Caco-2 (cell line): ENCODE results near the gene TNFRSF25. TPM values are rescaled to one million over a fixed set of nuclear protein-coding genes. Genes with fewer than 3 reads are reported as not detected.

Experiments
- BruUV-seq: library from RNA; stranded (reverse); fragments of 400-500 nt; replicated peaks from 2 replicates; lab custom pipeline; 2021; lab: Mats Ljungman, UMichigan
- CTCF ChIA-PET: fragments of 300-600 bp; sonication (Branson Sonifier 250); formaldehyde crosslinking; loops from one replicate; lab custom pipeline; 2022; ENCODE audit warnings: antibody characterized with exemption; lab: Charles Lee
- POLR2A ChIA-PET: fragments of 300-600 bp; sonication (Branson Sonifier 250); formaldehyde crosslinking; loops from one replicate; lab custom pipeline; 2022; ENCODE audit warnings: antibody characterized with exemption; lab: Charles Lee
- DNase-seq, 2 experiments: peaks; one replicate each; pipeline versions ENCODE4 v3.0.0 to v3.0.0-alpha.2; 2020 to 2022
- H3K27me3 ChIP-seq: replicated peaks from 2 replicates; pipeline ENCODE4 v1.6.0; 2011; ENCODE audit warnings: low read length; ENCODE audit not compliant: control insufficient read depth, insufficient read depth
- H3K36me3 ChIP-seq: 2 replicates; pipeline ENCODE4 v1.5.1; 2011; ENCODE audit warnings: low read length; ENCODE audit not compliant: control insufficient read depth, insufficient read depth
- H3K4me1 ChIP-seq: fragments of 250-450 bp; sonication (Bioruptor Pico); 2 replicates; pipeline ENCODE4 v1.5.1; 2020; ENCODE audit warnings: mild to moderate bottlenecking
- H3K4me3 ChIP-seq: 2 replicates; pipeline ENCODE4 v1.5.1; 2011; ENCODE audit warnings: low read depth, mild to moderate bottlenecking, control low read depth, low read length
- H3K9me3 ChIP-seq: fragments of 250-450 bp; sonication (Bioruptor Pico); 2 replicates; pipeline ENCODE4 v1.5.1; 2020; ENCODE audit warnings: mild to moderate bottlenecking, moderate library complexity
- H3K27ac Mint-ChIP-seq: one replicate; pipeline ENCODE4 v1.8.0; 2022; ENCODE audit warnings: mixed read lengths; ENCODE audit not compliant: unreplicated experiment
- H3K27me3 Mint-ChIP-seq: one replicate; pipeline ENCODE4 v1.8.0; 2022; ENCODE audit warnings: mixed read lengths; ENCODE audit not compliant: insufficient read depth, unreplicated experiment
- H3K36me3 Mint-ChIP-seq: one replicate; pipeline ENCODE4 v1.8.0; 2022; ENCODE audit warnings: mild to moderate bottlenecking, mixed read lengths; ENCODE audit not compliant: insufficient read depth, unreplicated experiment
- H3K4me1 Mint-ChIP-seq: one replicate; pipeline ENCODE4 v1.8.0; 2022; ENCODE audit warnings: low read depth, mixed read lengths; ENCODE audit not compliant: unreplicated experiment
- H3K4me3 Mint-ChIP-seq: one replicate; pipeline ENCODE4 v1.8.0; 2022; ENCODE audit warnings: mild to moderate bottlenecking, moderate library complexity, mixed read lengths; ENCODE audit not compliant: unreplicated experiment
- H3K9me3 Mint-ChIP-seq: one replicate; pipeline ENCODE4 v1.8.0; 2022; ENCODE audit warnings: mixed read lengths; ENCODE audit not compliant: unreplicated experiment
- CTCF ChIP-seq, 2 experiments: fragments of 200-600 bp in 1 of 2; IDR thresholded peaks; 1 replicate in 1 of 2; 2 replicates in 1 of 2; pipeline versions ENCODE4 v1.5.1 to v1.8.0; 2011 to 2022; ENCODE audit warnings: antibody characterized with exemption in 1 of 2, control low read depth in 1 of 2, inconsistent platforms in 1 of 2, low read depth in 1 of 2, low read length in 1 of 2, mild to moderate bottlenecking in 1 of 2, moderate library complexity in 1 of 2; ENCODE audit not compliant: insufficient read depth in 1 of 2, severe bottlenecking in 1 of 2, unreplicated experiment in 1 of 2
- intact Hi-C: fragments of 100-400 bp; cut with micrococcal nuclease; formaldehyde crosslinking; loops from one replicate; pipeline ENCODE4 v1.10.0; 2022; ENCODE audit not compliant: unreplicated experiment
- total RNA-seq: library from RNA; stranded (reverse); gene quantifications from 2 replicates; pipeline ENCODE4 v1.2.3, GENCODE V29; 2022

The TNFRSF25 gene
- total RNA-seq, 1 experiment from 2014 or later, result 16.3 TPM

GRCh38 chr1:6496365-6496721 is 30.4 kb upstream of the TNFRSF25 start:
- no TSS peak for BruUV-seq
- Mint-ChIP-seq H3K4me3 (peak overlapping the region; percentile 53), H3K27ac (no peak overlapping the region), H3K4me1 (peaks cover 6% of the 10 kb centered on the region), H3K27me3 (no peaks in the 10 kb centered on the region), H3K9me3 (no peaks in the 10 kb centered on the region), H3K36me3 (no peaks in the 10 kb centered on the region)
- intact Hi-C loops, result loop anchor here (10.0 kb wide), 1 partner anchor 108 kb away; the partner anchor contains the start of gene KLHL21
- TF ChIP-seq CTCF (IDR thresholded peaks at IDR 0.05; ENCODE audit: insufficient read depth in 1 of 2, low read depth in 1 of 2, low read length in 1 of 2, severe bottlenecking in 1 of 2, unreplicated experiment in 1 of 2), result no peak
- Histone ChIP-seq H3K9me3 (no peaks in the 10 kb centered on the region), H3K4me1 (peaks cover 10% of the 10 kb centered on the region), H3K27me3 (no peaks in the 10 kb centered on the region), H3K4me3 (no peak overlapping the region), H3K36me3 (no peaks in the 10 kb centered on the region)
- CTCF ChIA-PET, result no interaction called here
- DNase-seq, result no peak
- POLR2A ChIA-PET, result no interaction called here

- Mint-ChIP-seq H3K9me3 (no peaks in the 10 kb centered on the region), H3K36me3 (no peaks in the 10 kb centered on the region), H3K4me1 (peaks cover 9% of the 10 kb centered on the region), H3K27me3 (no peaks in the 10 kb centered on the region), H3K27ac (no peak overlapping the region), H3K4me3 (no peak overlapping the region)
- no peaks in the 10 kb centered on the region for H3K9me3 ChIP-seq
- intact Hi-C loops, result loop anchor here (10.0 kb wide), 1 partner anchor 109 kb away; the partner anchor contains the start of gene KLHL21
- TF ChIP-seq CTCF (IDR thresholded peaks at IDR 0.05; ENCODE audit: insufficient read depth in 1 of 2, low read depth in 1 of 2, low read length in 1 of 2, severe bottlenecking in 1 of 2, unreplicated experiment in 1 of 2), result no peak
- ChIA-PET CTCF (no interaction called here), POLR2A (no interaction called here)
- no peaks in the 10 kb centered on the region for H3K27me3 ChIP-seq
- DNase-seq, result no peak
- H3K36me3 ChIP-seq, result no peaks in the 10 kb centered on the region
- no TSS peak for BruUV-seq
- H3K4me1 ChIP-seq, result peaks cover 12% of the 10 kb centered on the region
- H3K4me3 ChIP-seq, result no peak overlapping the region
Measured at GRCh38 chr1:6495540-6496364, 29.8 kb upstream of the TNFRSF25 start.

GRCh38 chr1:6495041-6495441 is 29.1 kb upstream of the TNFRSF25 start:
- intact Hi-C loops, result loop anchor here (10.0 kb wide), 1 partner anchor 110 kb away; the partner anchor contains the start of gene KLHL21
- peaks cover 12% of the 10 kb centered on the region for H3K4me1 ChIP-seq
- H3K9me3 ChIP-seq, result no peaks in the 10 kb centered on the region
- H3K4me3 Mint-ChIP-seq, result no peak overlapping the region
- no peak for DNase-seq
- no TSS peak for BruUV-seq
- no peak overlapping the region for H3K4me3 ChIP-seq
- H3K27me3 ChIP-seq, result no peaks in the 10 kb centered on the region
- no peaks in the 10 kb centered on the region for H3K36me3 Mint-ChIP-seq
- H3K27ac Mint-ChIP-seq, result no peak overlapping the region
- no peaks in the 10 kb centered on the region for H3K9me3 Mint-ChIP-seq
- H3K27me3 Mint-ChIP-seq, result no peaks in the 10 kb centered on the region
- H3K4me1 Mint-ChIP-seq, result peaks cover 9% of the 10 kb centered on the region
- no peak for TF ChIP-seq CTCF (IDR thresholded peaks at IDR 0.05; ENCODE audit: insufficient read depth in 1 of 2, low read depth in 1 of 2, low read length in 1 of 2, severe bottlenecking in 1 of 2, unreplicated experiment in 1 of 2)
- no peaks in the 10 kb centered on the region for H3K36me3 ChIP-seq
- CTCF ChIA-PET, result no interaction called here
- POLR2A ChIA-PET, result no interaction called here
